ENCODE results near the gene JPH4. TPM values are rescaled to one million over a fixed set of nuclear protein-coding genes. Genes with fewer than 3 reads are reported as not detected.
"Not testable (repeated sequence)": the region's sequence is repeated elsewhere in the genome, so short reads cannot be mapped to it uniquely, and the experiment has no call there.

Gene JPH4
- total and polyA plus RNA-seq, 2 experiments from 2014 or later = 2.7 TPM

DNA sequence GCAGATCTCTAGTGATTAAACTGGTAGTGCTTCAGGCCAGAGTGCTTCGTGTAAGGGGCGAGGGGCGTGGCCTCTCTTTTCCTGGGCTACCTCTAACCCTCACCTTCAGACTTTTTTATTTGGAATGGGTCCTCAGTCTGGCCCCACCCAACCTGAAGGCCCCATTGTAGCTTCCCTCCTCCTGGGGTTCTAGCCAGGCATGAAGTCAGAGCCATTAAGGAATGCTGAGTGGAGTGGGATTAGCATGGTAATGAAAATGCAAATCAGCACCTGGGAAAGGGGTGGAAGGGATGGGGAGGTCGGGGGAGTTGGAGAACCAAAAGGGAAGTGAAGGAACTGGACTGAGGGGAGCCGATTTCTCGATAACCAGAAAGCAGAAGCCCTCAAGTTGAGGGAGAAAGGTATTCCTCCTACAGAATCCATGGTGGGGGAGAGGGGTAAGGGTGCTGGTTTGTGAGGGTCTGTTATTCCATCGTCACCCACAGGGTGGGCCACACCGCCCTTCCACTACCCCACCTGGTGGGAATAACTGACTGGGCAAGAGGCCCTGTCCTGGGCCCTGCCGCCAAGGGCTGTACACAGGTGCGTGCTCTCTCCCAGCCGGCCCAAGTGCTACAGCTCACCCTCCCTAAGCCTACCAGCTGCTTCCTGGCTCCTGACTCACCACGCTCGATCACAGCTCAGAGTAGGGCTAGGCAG is 41.1 kb downstream of the JPH4 start:
- Histone ChIP-seq H3K9me2 (replicated peaks; ENCODE audit: insufficient read depth) (no peaks in the 10 kb centered on the region), H3K27ac (no peak overlapping the region), H4K20me1 (ENCODE audit: insufficient read depth, poor library complexity, severe bottlenecking) (no peaks in the 10 kb centered on the region), H3K27me3 (no peaks in the 10 kb centered on the region), H3K79me2 (no peaks in the 10 kb centered on the region), H3K4me1 (ENCODE audit: insufficient read depth) (no peaks in the 10 kb centered on the region), H3K4me3 (no peak overlapping the region), H2AFZ (no peak overlapping the region), H3K4me2 (no peak overlapping the region), H3K36me3 (replicated peaks; ENCODE audit: insufficient read depth, low read depth) (no peaks in the 10 kb centered on the region), H3K9me3 (ENCODE audit: low read depth) (no peaks in the 10 kb centered on the region)
- TF ChIP-seq EZH2phosphoT487 (IDR thresholded peaks at IDR 0.05; ENCODE audit: low read depth, severe bottlenecking, unreplicated experiment) = no peak
- TF ChIP-seq, protein P1, sequence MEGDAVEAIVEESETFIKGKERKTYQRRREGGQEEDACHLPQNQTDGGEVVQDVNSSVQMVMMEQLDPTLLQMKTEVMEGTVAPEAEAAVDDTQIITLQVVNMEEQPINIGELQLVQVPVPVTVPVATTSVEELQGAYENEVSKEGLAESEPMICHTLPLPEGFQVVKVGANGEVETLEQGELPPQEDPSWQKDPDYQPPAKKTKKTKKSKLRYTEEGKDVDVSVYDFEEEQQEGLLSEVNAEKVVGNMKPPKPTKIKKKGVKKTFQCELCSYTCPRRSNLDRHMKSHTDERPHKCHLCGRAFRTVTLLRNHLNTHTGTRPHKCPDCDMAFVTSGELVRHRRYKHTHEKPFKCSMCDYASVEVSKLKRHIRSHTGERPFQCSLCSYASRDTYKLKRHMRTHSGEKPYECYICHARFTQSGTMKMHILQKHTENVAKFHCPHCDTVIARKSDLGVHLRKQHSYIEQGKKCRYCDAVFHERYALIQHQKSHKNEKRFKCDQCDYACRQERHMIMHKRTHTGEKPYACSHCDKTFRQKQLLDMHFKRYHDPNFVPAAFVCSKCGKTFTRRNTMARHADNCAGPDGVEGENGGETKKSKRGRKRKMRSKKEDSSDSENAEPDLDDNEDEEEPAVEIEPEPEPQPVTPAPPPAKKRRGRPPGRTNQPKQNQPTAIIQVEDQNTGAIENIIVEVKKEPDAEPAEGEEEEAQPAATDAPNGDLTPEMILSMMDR (IDR thresholded peaks at IDR 0.05; ENCODE audit: poor library complexity) = no peak
- TF ChIP-seq EZH2 (IDR thresholded peaks at IDR 0.05; ENCODE audit: borderline replicate concordance) = no peak
- WGBS (ENCODE audit: low lambda C conversion rate, missing lambda C conversion rate) = 58% methylated on average over 13 of the region's 13 CpGs
- DNase-seq (ENCODE audit: low spot score) = no peak

DNA sequence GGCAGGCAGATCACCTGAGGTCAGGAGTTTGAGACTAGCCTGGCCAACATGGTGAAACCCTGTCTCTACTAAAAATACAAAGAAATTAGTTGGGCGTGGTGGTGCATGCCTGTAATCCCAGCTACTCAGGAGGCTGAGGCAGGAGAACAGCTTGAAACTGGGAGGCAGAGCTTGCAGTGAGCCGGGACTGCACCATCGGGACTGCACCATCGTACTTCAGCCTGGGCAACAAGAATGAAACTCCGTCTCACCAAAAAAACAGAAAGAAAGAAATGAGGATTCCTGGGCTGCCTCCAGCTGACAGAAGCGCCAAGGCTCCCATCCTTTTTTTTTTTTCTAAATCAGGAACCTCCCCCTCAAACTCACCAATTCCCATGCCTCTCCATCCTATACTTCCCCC is 41.7 kb downstream of the JPH4 start:
- not testable (repeated sequence) for H3K4me1 ChIP-seq (ENCODE audit: insufficient read depth); H3K9me3 ChIP-seq (ENCODE audit: low read depth); H3K4me3 ChIP-seq; H3K36me3 ChIP-seq (replicated peaks; ENCODE audit: insufficient read depth, low read depth); H3K9me2 ChIP-seq (replicated peaks; ENCODE audit: insufficient read depth); H2AFZ ChIP-seq; H3K79me2 ChIP-seq; H3K4me2 ChIP-seq; H3K27ac ChIP-seq; DNase-seq (ENCODE audit: low spot score); H3K27me3 ChIP-seq; H4K20me1 ChIP-seq (ENCODE audit: insufficient read depth, poor library complexity, severe bottlenecking)
- 87% methylated on average over 6 of the region's 6 CpGs for WGBS (ENCODE audit: low lambda C conversion rate, missing lambda C conversion rate)

DNA sequence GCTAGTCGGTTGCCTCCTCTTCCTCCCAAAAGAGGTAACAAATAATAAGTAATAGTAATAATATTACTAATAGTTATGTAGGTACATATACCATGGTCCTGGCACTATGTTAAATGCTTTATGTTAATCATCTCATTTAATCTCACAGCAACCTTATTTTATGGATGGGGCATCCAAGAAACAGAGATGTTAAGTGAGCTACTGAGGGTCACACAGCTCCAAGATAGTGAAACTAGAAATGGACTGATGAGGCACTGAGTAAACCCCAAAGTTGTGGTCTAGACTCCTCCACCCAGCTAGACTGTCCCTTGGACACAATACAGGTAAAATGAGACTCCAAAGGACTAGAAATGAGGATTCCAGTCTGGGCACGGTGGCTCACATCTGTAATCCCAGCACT is 42.1 kb downstream of the JPH4 start:
- no peaks in the 10 kb centered on the region for H4K20me1 ChIP-seq (ENCODE audit: insufficient read depth, poor library complexity, severe bottlenecking)
- H3K9me2 ChIP-seq (replicated peaks; ENCODE audit: insufficient read depth) = no peaks in the 10 kb centered on the region
- H3K9me3 ChIP-seq (ENCODE audit: low read depth) = no peaks in the 10 kb centered on the region
- 93% methylated on average over 2 of the region's 2 CpGs for WGBS (ENCODE audit: low lambda C conversion rate, missing lambda C conversion rate)
- no peak overlapping the region for H3K4me2 ChIP-seq
- H3K79me2 ChIP-seq = no peaks in the 10 kb centered on the region
- H3K27ac ChIP-seq = no peak overlapping the region
- no peaks in the 10 kb centered on the region for H3K27me3 ChIP-seq
- no peak for DNase-seq (ENCODE audit: low spot score)
- no peaks in the 10 kb centered on the region for H3K4me1 ChIP-seq (ENCODE audit: insufficient read depth)
- no peak overlapping the region for H2AFZ ChIP-seq
- H3K36me3 ChIP-seq (replicated peaks; ENCODE audit: insufficient read depth, low read depth) = no peaks in the 10 kb centered on the region
- TF ChIP-seq, protein P1 (IDR thresholded peaks at IDR 0.05; ENCODE audit: poor library complexity) = no peak
- TF ChIP-seq EZH2 (IDR thresholded peaks at IDR 0.05; ENCODE audit: borderline replicate concordance) (no peak), EZH2phosphoT487 (IDR thresholded peaks at IDR 0.05; ENCODE audit: low read depth, severe bottlenecking, unreplicated experiment) (no peak)
- H3K4me3 ChIP-seq = no peak overlapping the region

GRCh38 chr14:23535943-23536342 is 42.6 kb downstream of the JPH4 start:
- Histone ChIP-seq H4K20me1 (ENCODE audit: insufficient read depth, poor library complexity, severe bottlenecking) (no peaks in the 10 kb centered on the region), H3K79me2 (no peaks in the 10 kb centered on the region), H3K9me2 (replicated peaks; ENCODE audit: insufficient read depth) (no peaks in the 10 kb centered on the region), H2AFZ (no peak overlapping the region), H3K4me1 (ENCODE audit: insufficient read depth) (no peaks in the 10 kb centered on the region), H3K27me3 (no peaks in the 10 kb centered on the region), H3K27ac (no peak overlapping the region), H3K4me3 (no peak overlapping the region), H3K9me3 (ENCODE audit: low read depth) (no peaks in the 10 kb centered on the region), H3K4me2 (no peak overlapping the region), H3K36me3 (replicated peaks; ENCODE audit: insufficient read depth, low read depth) (no peaks in the 10 kb centered on the region)
- no peak for DNase-seq (ENCODE audit: low spot score)
- no peak for TF ChIP-seq EZH2 (IDR thresholded peaks at IDR 0.05; ENCODE audit: borderline replicate concordance)
- TF ChIP-seq, protein P1 (IDR thresholded peaks at IDR 0.05; ENCODE audit: poor library complexity) = no peak
- no peak for TF ChIP-seq EZH2phosphoT487 (IDR thresholded peaks at IDR 0.05; ENCODE audit: low read depth, severe bottlenecking, unreplicated experiment)
- WGBS (ENCODE audit: low lambda C conversion rate, missing lambda C conversion rate) = 88% methylated on average over 4 of the region's 4 CpGs
